ENCODE data around the gene FOXD2. TPM values are rescaled to one million over a fixed set of nuclear protein-coding genes. Genes with fewer than 3 reads are reported as not detected.
A peak's percentile ranks its signal among the peaks of the same experiment; 100 is the strongest.

The FOXD2 gene
- total RNA-seq, 1 experiment from 2014 or later, result 0.17 TPM

- POLR2A ChIA-PET (ENCODE audit: low non-redundant PET), result no interaction called here
- Histone ChIP-seq H3K4me1 (ENCODE audit: insufficient read depth, low read length, poor library complexity, severe bottlenecking) (no peaks in the 10 kb centered on the region), H3K27ac (ENCODE audit: low read depth, low read length, poor library complexity, severe bottlenecking) (no peak overlapping the region), H3K27me3 (replicated peaks; ENCODE audit: insufficient read depth, low read depth, low read length, poor library complexity) (peaks cover 34% of the 10 kb centered on the region), H3K36me3 (ENCODE audit: insufficient read depth, low read length, poor library complexity, severe bottlenecking) (no peaks in the 10 kb centered on the region), H3K9me3 (ENCODE audit: low read depth, low read length, poor library complexity, severe bottlenecking) (no peaks in the 10 kb centered on the region), H3K4me3 (ENCODE audit: low read depth, low read length, poor library complexity, severe bottlenecking) (no peak overlapping the region)
- no peak for TF ChIP-seq CTCF (conservative IDR thresholded peaks at IDR 0.05; ENCODE audit: low read depth, low read length)
- TF ChIP-seq EZH2 (IDR thresholded peaks at IDR 0.05; ENCODE audit: borderline replicate concordance, low read depth, low read length, poor library complexity, severe bottlenecking), result no peak
- intact Hi-C loops (cut with micrococcal nuclease; ENCODE audit: unreplicated experiment), result no loop called here
- CTCF ChIA-PET, result no interaction called here
- no peak for DNase-seq (ENCODE audit: low spot score)
- BruUV-seq (replicated peaks), result no TSS peak
Observed at GRCh38 chr1:47412437-47412836, 25.4 kb upstream of the FOXD2 start.

- CTCF ChIA-PET, result no interaction called here
- Histone ChIP-seq H3K36me3 (ENCODE audit: insufficient read depth, low read length, poor library complexity, severe bottlenecking) (no peaks in the 10 kb centered on the region), H3K27ac (ENCODE audit: low read depth, low read length, poor library complexity, severe bottlenecking) (no peak within 1 kb of the TSS), H3K4me3 (ENCODE audit: low read depth, low read length, poor library complexity, severe bottlenecking) (no peak within 1 kb of the TSS), H3K27me3 (replicated peaks; ENCODE audit: insufficient read depth, low read depth, low read length, poor library complexity) (peaks cover 63% of the 10 kb centered on the region), H3K4me1 (ENCODE audit: insufficient read depth, low read length, poor library complexity, severe bottlenecking) (no peaks in the 10 kb centered on the region), H3K9me3 (ENCODE audit: low read depth, low read length, poor library complexity, severe bottlenecking) (no peaks in the 10 kb centered on the region)
- POLR2A ChIA-PET (ENCODE audit: low non-redundant PET), result no interaction called here
- no peak for TF ChIP-seq CTCF (conservative IDR thresholded peaks at IDR 0.05; ENCODE audit: low read depth, low read length)
- peak; percentile 50 for TF ChIP-seq EZH2 (IDR thresholded peaks at IDR 0.05; ENCODE audit: borderline replicate concordance, low read depth, low read length, poor library complexity, severe bottlenecking)
- DNase-seq (ENCODE audit: low spot score), result no peak
- no TSS peak for BruUV-seq (replicated peaks)
- intact Hi-C loops (cut with micrococcal nuclease; ENCODE audit: unreplicated experiment), result no loop called here
Observed at GRCh38 chr1:47415728-47416318, 22.0 kb upstream of the FOXD2 start, which contains the start of gene FOXE3. TSS of gene FOXE3 (plus strand) at chr1:47416285. CDS start at chr1:47416316, 31 bp downstream.

- intact Hi-C loops (cut with micrococcal nuclease; ENCODE audit: unreplicated experiment), result no loop called here
- Histone ChIP-seq H3K27ac (ENCODE audit: low read depth, low read length, poor library complexity, severe bottlenecking) (no peak overlapping the region), H3K4me3 (ENCODE audit: low read depth, low read length, poor library complexity, severe bottlenecking) (no peak overlapping the region), H3K9me3 (ENCODE audit: low read depth, low read length, poor library complexity, severe bottlenecking) (no peaks in the 10 kb centered on the region), H3K4me1 (ENCODE audit: insufficient read depth, low read length, poor library complexity, severe bottlenecking) (no peaks in the 10 kb centered on the region), H3K36me3 (ENCODE audit: insufficient read depth, low read length, poor library complexity, severe bottlenecking) (no peaks in the 10 kb centered on the region), H3K27me3 (replicated peaks; ENCODE audit: insufficient read depth, low read depth, low read length, poor library complexity) (peaks cover 70% of the 10 kb centered on the region)
- ChIA-PET CTCF (interaction anchor here (0.5 kb wide), 1 partner anchor 71 kb away, joined by 7 read pairs; no protein-coding TSS in a partner anchor), POLR2A (ENCODE audit: low non-redundant PET) (no interaction called here)
- BruUV-seq (replicated peaks), result no TSS peak
- TF ChIP-seq EZH2 (IDR thresholded peaks at IDR 0.05; ENCODE audit: borderline replicate concordance, low read depth, low read length, poor library complexity, severe bottlenecking) (no peak), CTCF (conservative IDR thresholded peaks at IDR 0.05; ENCODE audit: low read depth, low read length) (no peak)
- DNase-seq (ENCODE audit: low spot score), result no peak
Observed at GRCh38 chr1:47416319-47417169, 21.3 kb upstream of the FOXD2 start.
